D721Med (cell line): ENCODE results near the gene POM121L2.

Experiments used
- DNase-seq: peaks from one replicate; pipeline ENCODE4 v3.0.0; 2011; ENCODE audit warnings: low spot score; ENCODE audit not compliant: insufficient read length
- FAIRE-seq: peaks from 2 replicates; lab custom pipeline; 2011; peaks lifted over from hg19 to GRCh38; lab: Jason Lieb, UNC
- TF ChIP-seq, protein P1 (sequence below): IDR thresholded peaks from 2 replicates; pipeline ENCODE4 v1.5.1; 2012; ENCODE audit warnings: mild to moderate bottlenecking, control low read depth; ENCODE audit not compliant: insufficient read depth; ENCODE audit errors: missing control alignments

The POM121L2 gene

DNA sequence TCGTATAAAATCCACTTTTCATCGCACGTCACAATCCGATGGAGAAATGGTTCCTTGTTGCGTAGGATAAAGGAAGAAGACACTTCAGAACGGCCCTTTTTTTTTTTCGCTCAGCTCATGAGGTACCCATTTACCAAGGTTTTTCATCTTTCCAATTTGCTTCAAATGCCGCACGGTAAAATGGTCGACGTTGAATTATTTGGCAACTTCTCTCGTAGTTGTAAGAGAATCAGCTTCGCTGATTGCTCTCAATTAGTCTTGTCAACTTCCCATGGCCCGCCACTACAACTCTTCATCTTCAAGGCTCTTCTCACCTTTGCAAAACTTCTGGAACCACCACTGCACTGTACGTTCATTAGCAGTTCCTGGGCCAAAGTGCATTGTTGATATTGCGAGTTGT is 28.8 kb downstream of the POM121L2 start:
- TF ChIP-seq, protein P1, sequence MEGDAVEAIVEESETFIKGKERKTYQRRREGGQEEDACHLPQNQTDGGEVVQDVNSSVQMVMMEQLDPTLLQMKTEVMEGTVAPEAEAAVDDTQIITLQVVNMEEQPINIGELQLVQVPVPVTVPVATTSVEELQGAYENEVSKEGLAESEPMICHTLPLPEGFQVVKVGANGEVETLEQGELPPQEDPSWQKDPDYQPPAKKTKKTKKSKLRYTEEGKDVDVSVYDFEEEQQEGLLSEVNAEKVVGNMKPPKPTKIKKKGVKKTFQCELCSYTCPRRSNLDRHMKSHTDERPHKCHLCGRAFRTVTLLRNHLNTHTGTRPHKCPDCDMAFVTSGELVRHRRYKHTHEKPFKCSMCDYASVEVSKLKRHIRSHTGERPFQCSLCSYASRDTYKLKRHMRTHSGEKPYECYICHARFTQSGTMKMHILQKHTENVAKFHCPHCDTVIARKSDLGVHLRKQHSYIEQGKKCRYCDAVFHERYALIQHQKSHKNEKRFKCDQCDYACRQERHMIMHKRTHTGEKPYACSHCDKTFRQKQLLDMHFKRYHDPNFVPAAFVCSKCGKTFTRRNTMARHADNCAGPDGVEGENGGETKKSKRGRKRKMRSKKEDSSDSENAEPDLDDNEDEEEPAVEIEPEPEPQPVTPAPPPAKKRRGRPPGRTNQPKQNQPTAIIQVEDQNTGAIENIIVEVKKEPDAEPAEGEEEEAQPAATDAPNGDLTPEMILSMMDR, result no peak
- FAIRE-seq (no peak), DNase-seq (no peak)

DNA sequence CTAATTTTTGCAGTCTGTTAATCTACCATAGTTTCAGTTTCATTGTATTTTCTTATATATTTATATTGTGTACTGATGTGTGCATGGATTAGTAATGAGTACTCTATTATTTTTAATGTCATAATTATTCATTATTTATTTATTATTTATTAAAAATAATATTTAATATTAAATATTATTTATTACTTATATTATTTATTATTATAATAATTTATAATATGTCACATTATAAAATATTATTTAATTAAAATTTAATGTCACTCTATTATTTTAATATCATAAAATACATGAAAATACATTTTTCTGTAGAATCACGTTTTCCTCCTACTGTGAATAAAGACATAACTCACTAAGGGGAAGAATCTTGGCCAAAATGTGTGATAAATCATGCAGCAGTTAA is 30.5 kb downstream of the POM121L2 start:
- FAIRE-seq, result no peak
- TF ChIP-seq, protein P1, result no peak
- no peak for DNase-seq

DNA sequence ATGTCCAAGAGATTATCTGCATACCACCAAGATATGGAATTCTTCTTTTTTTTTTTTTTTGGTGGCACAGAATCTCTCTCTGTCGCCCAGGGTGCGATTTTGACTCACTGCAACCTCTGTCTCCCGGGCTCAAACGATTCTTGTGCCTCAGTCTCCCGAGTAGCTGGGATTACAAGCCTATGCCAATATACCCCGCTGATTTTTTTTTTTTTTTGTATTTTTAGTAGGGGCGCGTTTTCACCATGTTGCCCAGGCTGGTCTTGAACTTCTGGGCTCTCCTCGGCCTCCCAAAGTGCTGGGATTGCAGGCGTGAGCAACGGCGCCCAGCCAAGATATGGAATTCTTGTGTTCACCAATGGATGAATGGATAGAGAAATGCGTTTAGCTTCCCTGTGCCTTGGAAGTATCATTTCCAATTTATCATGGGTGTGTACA is 31.0 kb downstream of the POM121L2 start:
- TF ChIP-seq, protein P1, result no peak
- DNase-seq, result no peak
- FAIRE-seq, result no peak

DNA sequence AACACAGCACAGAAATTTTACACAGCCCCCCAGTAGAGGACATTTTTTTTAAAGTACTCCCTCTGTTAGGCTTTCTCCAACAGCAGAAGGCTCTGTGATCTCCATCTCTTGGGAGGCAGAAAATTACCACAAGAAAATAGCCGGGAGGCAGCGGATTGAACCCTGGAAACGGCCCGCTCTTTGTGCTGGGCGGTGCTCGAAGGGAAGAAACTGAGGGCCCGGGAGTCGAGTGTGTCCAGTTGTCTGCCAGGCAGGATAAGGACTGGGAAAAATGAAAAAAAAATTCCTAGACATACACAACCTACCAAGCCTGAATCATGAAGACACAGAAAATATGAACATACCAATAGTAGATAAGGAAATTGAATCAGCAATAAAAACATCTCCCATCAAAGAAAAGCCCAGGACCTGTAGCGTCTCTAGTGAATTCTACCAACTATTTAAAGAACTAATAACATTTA is 31.5 kb downstream of the POM121L2 start:
- TF ChIP-seq, protein P1, result no peak
- DNase-seq (no peak), FAIRE-seq (no peak)

DNA sequence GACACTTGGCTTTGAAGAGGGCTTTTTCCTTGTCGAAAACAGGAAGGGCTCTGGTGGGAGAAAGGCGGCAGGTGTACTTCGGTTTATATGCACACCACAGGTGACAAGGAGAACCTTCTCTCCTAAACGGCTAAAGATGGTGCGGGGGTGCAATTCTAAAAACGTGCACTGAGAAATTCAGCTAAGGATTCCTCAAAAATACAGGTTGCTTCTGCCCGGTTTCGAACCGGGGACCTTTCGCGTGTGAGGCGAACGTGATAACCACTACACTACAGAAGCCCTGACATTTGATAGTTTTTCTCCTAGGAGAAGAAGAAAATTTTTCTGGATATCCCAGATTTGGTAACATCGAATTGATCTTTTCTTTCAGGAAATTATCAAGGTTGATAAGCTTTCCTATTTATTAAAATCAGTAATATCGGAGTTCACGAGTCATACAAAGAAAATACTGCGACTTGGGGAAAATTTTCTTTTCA is 32.0 kb downstream of the POM121L2 start:
- TF ChIP-seq, protein P1, result no peak
- FAIRE-seq, result no peak
- no peak for DNase-seq

DNA sequence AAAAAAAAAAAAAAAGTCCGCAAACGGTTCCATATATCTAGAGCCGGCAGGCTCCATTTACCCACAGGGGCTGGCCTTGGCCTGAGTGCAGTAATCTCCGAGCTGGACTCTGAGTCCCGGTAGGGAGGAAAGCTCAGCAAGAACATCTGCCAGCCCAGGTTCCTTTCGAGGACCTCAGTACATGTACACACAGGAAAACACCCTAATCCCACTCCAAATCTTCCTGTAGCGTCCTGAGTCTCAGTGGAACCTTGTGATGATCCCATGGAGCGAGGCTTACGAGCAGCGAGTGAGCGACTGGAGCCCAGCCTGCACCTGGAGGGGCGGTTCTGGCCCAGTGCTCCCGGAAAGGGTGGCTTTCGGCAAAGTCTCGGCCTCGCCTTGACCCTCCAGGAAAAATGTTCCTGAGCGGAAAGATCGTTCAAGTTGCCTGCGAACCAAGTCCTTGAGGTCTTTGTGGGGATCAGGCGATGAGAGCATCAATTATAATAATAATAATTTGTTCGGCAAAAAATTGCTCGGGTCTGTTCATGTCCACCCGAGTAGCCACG is 32.5 kb downstream of the POM121L2 start:
- DNase-seq, result no peak
- TF ChIP-seq, protein P1, result no peak
- no peak for FAIRE-seq
